A549 (cell line): Measurements from ENCODE around the gene BPGM.

Experiments
- CTCF ChIP-seq: fragments of >200 bp; sonication (Bioruptor Twin); formaldehyde crosslinking; IDR thresholded peaks from 3 replicates; pipeline ENCODE4 v1.5.1; 2016
- MAX ChIP-seq: IDR thresholded peaks from 2 replicates; pipeline ENCODE4 v1.6.1; 2012
- POLR2A ChIP-seq: IDR thresholded peaks from 2 replicates; pipeline ENCODE4 v1.6.1; 2012; ENCODE audit warnings: mild to moderate bottlenecking, low read length

GRCh38 chr7:134697205-134697886 lies 50.7 kb downstream of the BPGM start:
- no peak for TF ChIP-seq CTCF
- TF ChIP-seq POLR2A, result no peak
- no peak for TF ChIP-seq MAX
